Esophagus muscularis mucosa (tissue), 4 donors: ENCODE data around the gene IRS2.

Experiments used
- CTCF ChIP-seq, 3 experiments: fragments of 200-600 bp in 2 of 3; fragments of 450-650 bp in 1 of 3; sonication (generic) in 2 of 3; IDR thresholded peaks; one replicate each; pipeline ENCODE4 v1.5.1; 2017 to 2019; ENCODE audit warnings: antibody characterized with exemption in 3 of 3, mild to moderate bottlenecking in 2 of 3, moderate library complexity in 1 of 3
- EP300 ChIP-seq: sonication (generic); formaldehyde crosslinking; IDR thresholded peaks from one replicate; pipeline ENCODE4 v1.6.1; 2017; ENCODE audit warnings: antibody characterized with exemption
- POLR2A ChIP-seq: fragments of 450-650 bp; IDR thresholded peaks from one replicate; pipeline ENCODE4 v1.6.1; 2017; ENCODE audit warnings: antibody characterized with exemption, moderate library complexity, mild to moderate bottlenecking, low read depth
- POLR2AphosphoS5 ChIP-seq, 2 donors: sonication (generic); formaldehyde crosslinking; IDR thresholded peaks; one replicate each; pipeline ENCODE4 v1.6.1; 2017; ENCODE audit warnings: antibody characterized with exemption in 2 of 2

DNA sequence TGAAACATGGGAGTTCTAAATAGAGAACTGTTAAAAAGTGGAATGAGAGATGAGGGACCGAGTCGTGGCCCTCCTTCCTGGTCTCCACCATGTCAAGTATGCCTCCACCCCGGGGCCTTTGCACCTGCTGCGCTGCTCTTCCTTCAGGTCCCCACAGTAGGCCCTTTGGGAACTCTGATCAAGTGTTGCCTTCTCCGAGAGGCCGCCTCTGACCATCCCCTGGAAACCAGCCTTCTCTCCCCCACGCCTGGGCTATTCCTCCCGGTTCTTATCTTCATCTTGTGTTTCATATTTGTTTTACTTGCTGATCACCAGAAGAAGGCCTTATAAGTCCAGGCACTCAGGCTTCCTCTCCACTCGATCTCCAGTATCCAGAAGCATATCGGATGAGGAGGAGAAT lies 40.0 kb downstream of the IRS2 start:
- TF ChIP-seq POLR2A (no peak), EP300 (no peak), CTCF (IDR thresholded peaks at IDR 0.05) (no peak), POLR2AphosphoS5 (IDR thresholded peaks at IDR 0.05) (no peak)
